Measurements from ENCODE around the gene ZCRB1.
"Not testable (repeated sequence)": the region's sequence is repeated elsewhere in the genome, so short reads cannot be mapped to it uniquely, and the experiment has no call there.

DNA sequence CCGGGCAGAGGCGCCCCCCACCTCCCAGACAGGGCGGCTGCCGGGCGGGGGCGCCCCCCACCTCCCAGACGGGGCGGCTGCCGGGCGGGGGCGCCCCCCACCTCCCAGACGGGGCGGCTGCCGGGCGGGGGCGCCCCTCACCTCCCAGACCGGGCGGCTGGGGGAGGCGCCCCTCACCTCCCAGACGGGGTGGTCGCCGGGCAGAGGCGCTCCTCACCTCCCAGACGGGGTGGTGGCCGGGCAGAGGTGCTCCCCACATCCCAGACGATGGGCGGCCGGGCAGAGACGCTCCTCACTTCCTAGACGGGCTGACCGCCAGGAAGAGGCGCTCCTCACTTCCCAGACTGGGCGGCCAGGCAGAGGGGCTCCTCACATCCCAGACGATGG lies 24.1 kb upstream of the ZCRB1 start:
- TF ChIP-seq, protein P1, sequence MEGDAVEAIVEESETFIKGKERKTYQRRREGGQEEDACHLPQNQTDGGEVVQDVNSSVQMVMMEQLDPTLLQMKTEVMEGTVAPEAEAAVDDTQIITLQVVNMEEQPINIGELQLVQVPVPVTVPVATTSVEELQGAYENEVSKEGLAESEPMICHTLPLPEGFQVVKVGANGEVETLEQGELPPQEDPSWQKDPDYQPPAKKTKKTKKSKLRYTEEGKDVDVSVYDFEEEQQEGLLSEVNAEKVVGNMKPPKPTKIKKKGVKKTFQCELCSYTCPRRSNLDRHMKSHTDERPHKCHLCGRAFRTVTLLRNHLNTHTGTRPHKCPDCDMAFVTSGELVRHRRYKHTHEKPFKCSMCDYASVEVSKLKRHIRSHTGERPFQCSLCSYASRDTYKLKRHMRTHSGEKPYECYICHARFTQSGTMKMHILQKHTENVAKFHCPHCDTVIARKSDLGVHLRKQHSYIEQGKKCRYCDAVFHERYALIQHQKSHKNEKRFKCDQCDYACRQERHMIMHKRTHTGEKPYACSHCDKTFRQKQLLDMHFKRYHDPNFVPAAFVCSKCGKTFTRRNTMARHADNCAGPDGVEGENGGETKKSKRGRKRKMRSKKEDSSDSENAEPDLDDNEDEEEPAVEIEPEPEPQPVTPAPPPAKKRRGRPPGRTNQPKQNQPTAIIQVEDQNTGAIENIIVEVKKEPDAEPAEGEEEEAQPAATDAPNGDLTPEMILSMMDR (IDR thresholded peaks at IDR 0.05), result not testable (repeated sequence)
- TF ChIP-seq POLR2A (IDR thresholded peaks at IDR 0.05), result not testable (repeated sequence)
